K562 (cell line): Measurements from ENCODE around the gene INMT. TPM values are rescaled to one million over a fixed set of nuclear protein-coding genes. Genes with fewer than 3 reads are reported as not detected.

Experiments
- CLOCK ChIP-seq: fragments of 250-450 bp; sonication (Bioruptor Pico); IDR thresholded peaks from 2 replicates; pipeline ENCODE4 v1.4.0; 2020; ENCODE audit warnings: mild to moderate bottlenecking, moderate library complexity, borderline replicate concordance
- HLTF ChIP-seq: fragments of 450-650 bp; IDR thresholded peaks from 2 replicates; pipeline ENCODE4 v1.6.1; 2016
- HNRNPL ChIP-seq: fragments of 200-400 bp; formaldehyde crosslinking; IDR thresholded peaks from 2 replicates; pipeline ENCODE4 v1.6.1; 2017; ENCODE audit warnings: low read depth, mild to moderate bottlenecking, low read length
- MTF1 ChIP-seq: fragments of 250-450 bp; sonication (Bioruptor Pico); IDR thresholded peaks from 2 replicates; pipeline ENCODE4 v1.9.0; 2021; ENCODE audit warnings: moderate library complexity, mild to moderate bottlenecking, inconsistent platforms, borderline replicate concordance
- PYGO2 ChIP-seq: fragments of 450-650 bp; IDR thresholded peaks from 2 replicates; pipeline ENCODE4 v1.6.1; 2016; ENCODE audit warnings: mild to moderate bottlenecking, missing genetic modification characterization, moderate library complexity, missing compliant biosample characterization
- SPI1 ChIP-seq: IDR thresholded peaks from 2 replicates; pipeline ENCODE4 v1.6.1; 2011; ENCODE audit warnings: low read depth, low read length, control low read depth, borderline replicate concordance
- TRIM28 ChIP-seq: fragments of 450-650 bp; IDR thresholded peaks from 2 replicates; pipeline ENCODE4 v1.6.1; 2017
- TSHZ1 ChIP-seq: fragments of 250-450 bp; sonication (Bioruptor Pico); IDR thresholded peaks from 2 replicates; pipeline ENCODE4 v1.4.0; 2020; ENCODE audit warnings: mild to moderate bottlenecking, moderate library complexity
- XRCC3 ChIP-seq: fragments of 450-650 bp; IDR thresholded peaks from 2 replicates; pipeline ENCODE4 v1.6.1; 2017; ENCODE audit warnings: mild to moderate bottlenecking, moderate library complexity
- ZEB2 ChIP-seq: fragments of 450-650 bp; IDR thresholded peaks from 2 replicates; pipeline ENCODE4 v1.6.1; 2016
- ZNF134 ChIP-seq: fragments of 250-450 bp; sonication (Bioruptor Pico); conservative IDR thresholded peaks from 2 replicates; pipeline ENCODE4 v1.4.0; 2020
- ZNF232 ChIP-seq: sonication (generic); formaldehyde crosslinking; IDR thresholded peaks from 2 replicates; pipeline ENCODE4 v1.8.0; 2022; ENCODE audit warnings: mild to moderate bottlenecking, missing genetic modification reagents
- ZNF449 ChIP-seq: fragments of 250-450 bp; sonication (Bioruptor Pico); IDR thresholded peaks from 2 replicates; pipeline ENCODE4 v1.8.0; 2022; ENCODE audit warnings: moderate library complexity, mild to moderate bottlenecking, inconsistent platforms
- ZNF830 ChIP-seq: fragments of 250-450 bp; sonication (Bioruptor Pico); IDR thresholded peaks from 2 replicates; pipeline ENCODE4 v1.5.0; 2021; ENCODE audit warnings: mild to moderate bottlenecking
- polyA plus RNA-seq, 8 experiments: library from polyadenylated mRNA; depleted of rRNA in 4 of 8; stranded (reverse) in 5 of 8; unstranded in 3 of 8; fragments of >200 nt; fragmentation: Nextera tagmentation in 2 of 8; fragmentation: Illumina TruSeq in 1 of 8; extraction: Ambion mirVana in 2 of 8; extraction: Trizol in 1 of 8; gene quantifications; 2 replicates each; pipeline versions ENCODE4 v1.2.1 to v1.2.3, GENCODE V29; 2011 to 2014; ENCODE audit warnings: inconsistent platforms in 1 of 8, missing spikeins in 1 of 8
- total RNA-seq, 7 experiments: library from RNA; depleted of rRNA in 6 of 7; stranded (reverse); fragments of >200 nt in 6 of 7; fragmentation: Illumina TruSeq in 2 of 7; extraction: Trizol in 2 of 7; gene quantifications; 2 replicates each; pipeline versions ENCODE4 v1.2.1 to v1.2.3, GENCODE V29; 2011 to 2021; ENCODE audit warnings: low replicate concordance in 1 of 7
- TF ChIP-seq, protein P1 (sequence below): sonication (generic); formaldehyde crosslinking; IDR thresholded peaks from 2 replicates; pipeline ENCODE4 v1.8.0; 2022; ENCODE audit warnings: missing genetic modification reagents, mild to moderate bottlenecking, borderline replicate concordance
- TF ChIP-seq, protein P2 (sequence below): fragments of 450-650 bp; formaldehyde crosslinking; IDR thresholded peaks from 2 replicates; pipeline ENCODE4 v1.4.0; 2022; ENCODE audit warnings: missing genetic modification characterization

INMT gene
- total and polyA plus RNA-seq, 9 of the 15 experiments (the other 6 are each of a cell fraction or from before 2014, with no cell fraction given), result 0.04 to 0.27 TPM; not detected in 7

- no peak for TF ChIP-seq TSHZ1 (CRISPR knock-in tag)
- TF ChIP-seq, protein P1, sequence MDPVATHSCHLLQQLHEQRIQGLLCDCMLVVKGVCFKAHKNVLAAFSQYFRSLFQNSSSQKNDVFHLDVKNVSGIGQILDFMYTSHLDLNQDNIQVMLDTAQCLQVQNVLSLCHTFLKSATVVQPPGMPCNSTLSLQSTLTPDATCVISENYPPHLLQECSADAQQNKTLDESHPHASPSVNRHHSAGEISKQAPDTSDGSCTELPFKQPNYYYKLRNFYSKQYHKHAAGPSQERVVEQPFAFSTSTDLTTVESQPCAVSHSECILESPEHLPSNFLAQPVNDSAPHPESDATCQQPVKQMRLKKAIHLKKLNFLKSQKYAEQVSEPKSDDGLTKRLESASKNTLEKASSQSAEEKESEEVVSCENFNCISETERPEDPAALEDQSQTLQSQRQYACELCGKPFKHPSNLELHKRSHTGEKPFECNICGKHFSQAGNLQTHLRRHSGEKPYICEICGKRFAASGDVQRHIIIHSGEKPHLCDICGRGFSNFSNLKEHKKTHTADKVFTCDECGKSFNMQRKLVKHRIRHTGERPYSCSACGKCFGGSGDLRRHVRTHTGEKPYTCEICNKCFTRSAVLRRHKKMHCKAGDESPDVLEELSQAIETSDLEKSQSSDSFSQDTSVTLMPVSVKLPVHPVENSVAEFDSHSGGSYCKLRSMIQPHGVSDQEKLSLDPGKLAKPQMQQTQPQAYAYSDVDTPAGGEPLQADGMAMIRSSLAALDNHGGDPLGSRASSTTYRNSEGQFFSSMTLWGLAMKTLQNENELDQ, result no peak
- peak; percentile 80; the same call in 1 of the 2 replicates for TF ChIP-seq TRIM28
- TF ChIP-seq HNRNPL, result no peak
- no peak for TF ChIP-seq XRCC3
- TF ChIP-seq ZEB2, result peak; percentile 96
- TF ChIP-seq ZNF449 (CRISPR knock-in tag), result no peak
- no peak for TF ChIP-seq ZNF830 (CRISPR knock-in tag)
- no peak for TF ChIP-seq SPI1
- no peak for TF ChIP-seq ZNF232
- TF ChIP-seq HLTF, result peak; percentile 69; the same call in 1 of the 2 replicates
- TF ChIP-seq ZNF134 (CRISPR knock-in tag), result no peak
- no peak for TF ChIP-seq MTF1 (CRISPR knock-in tag)
- no peak for TF ChIP-seq CLOCK
- TF ChIP-seq, protein P2, sequence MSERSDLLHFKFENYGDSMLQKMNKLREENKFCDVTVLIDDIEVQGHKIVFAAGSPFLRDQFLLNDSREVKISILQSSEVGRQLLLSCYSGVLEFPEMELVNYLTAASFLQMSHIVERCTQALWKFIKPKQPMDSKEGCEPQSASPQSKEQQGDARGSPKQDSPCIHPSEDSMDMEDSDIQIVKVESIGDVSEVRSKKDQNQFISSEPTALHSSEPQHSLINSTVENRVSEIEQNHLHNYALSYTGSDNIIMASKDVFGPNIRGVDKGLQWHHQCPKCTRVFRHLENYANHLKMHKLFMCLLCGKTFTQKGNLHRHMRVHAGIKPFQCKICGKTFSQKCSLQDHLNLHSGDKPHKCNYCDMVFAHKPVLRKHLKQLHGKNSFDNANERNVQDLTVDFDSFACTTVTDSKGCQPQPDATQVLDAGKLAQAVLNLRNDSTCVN (CRISPR knock-in tag), result no peak
- 0 out of 2 replicates have a peak, but pooled peaks have one; percentile 42 for TF ChIP-seq PYGO2 (tag)
Observed at GRCh38 chr7:30761214-30762156, 9.6 kb downstream of the INMT start (continued).
